HG02981 (cell line): Measurements from ENCODE around the gene ZNF792.
"Not testable (repeated sequence)": the region's sequence is repeated elsewhere in the genome, so short reads cannot be mapped to it uniquely, and the experiment has no call there.

Source experiments
- ATAC-seq: cut with Tn5 transposase; IDR thresholded peaks from one replicate; pipeline ENCODE4 v1.9.1; 2021; ENCODE audit warnings: mild to moderate bottlenecking, moderate library complexity; ENCODE audit not compliant: unreplicated experiment

The ZNF792 gene

DNA sequence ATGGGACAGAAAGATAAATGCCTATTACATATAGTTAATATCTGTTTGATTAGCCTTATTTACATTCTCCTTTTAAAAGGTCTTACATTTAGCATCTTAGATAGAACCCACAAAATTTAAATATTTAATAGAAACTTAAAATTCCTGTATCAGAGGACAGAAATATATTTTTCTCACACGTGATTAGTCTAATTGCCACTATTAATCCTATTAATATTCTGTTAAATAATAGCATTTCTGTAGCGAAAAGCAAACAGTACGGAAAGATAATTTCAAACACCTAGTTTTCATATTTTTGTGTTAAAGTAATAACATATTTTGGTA is 37.7 kb downstream of the ZNF792 start:
- no peak for ATAC-seq

DNA sequence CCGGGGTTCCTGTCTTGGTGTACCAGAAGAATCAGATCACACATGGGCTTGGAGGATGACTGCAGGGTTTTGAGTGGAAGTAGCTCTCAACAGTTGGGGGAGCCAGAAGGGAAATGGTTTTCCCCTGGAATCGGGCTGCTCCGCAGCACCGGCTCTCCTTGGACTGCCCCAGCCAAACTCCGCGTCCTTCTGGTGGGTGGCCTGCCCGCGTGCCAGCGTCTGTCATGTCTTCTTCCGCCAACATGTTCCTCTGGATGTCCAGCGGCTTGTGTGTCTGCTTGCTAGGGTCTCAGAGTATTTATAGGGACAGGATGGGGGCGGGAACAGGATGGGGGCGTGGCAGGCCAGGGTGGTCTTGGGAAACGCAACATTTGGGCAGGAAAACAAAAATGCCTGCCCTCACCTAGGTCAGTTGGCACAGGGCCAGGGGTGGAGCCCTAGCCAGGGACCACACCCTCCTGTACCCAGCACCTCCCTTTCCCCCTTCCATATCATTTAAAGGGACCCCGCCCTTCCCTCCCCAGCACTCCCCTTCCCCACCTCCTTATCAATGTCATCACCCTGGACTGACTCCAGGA is 38.7 kb downstream of the ZNF792 start:
- no peak for ATAC-seq

DNA sequence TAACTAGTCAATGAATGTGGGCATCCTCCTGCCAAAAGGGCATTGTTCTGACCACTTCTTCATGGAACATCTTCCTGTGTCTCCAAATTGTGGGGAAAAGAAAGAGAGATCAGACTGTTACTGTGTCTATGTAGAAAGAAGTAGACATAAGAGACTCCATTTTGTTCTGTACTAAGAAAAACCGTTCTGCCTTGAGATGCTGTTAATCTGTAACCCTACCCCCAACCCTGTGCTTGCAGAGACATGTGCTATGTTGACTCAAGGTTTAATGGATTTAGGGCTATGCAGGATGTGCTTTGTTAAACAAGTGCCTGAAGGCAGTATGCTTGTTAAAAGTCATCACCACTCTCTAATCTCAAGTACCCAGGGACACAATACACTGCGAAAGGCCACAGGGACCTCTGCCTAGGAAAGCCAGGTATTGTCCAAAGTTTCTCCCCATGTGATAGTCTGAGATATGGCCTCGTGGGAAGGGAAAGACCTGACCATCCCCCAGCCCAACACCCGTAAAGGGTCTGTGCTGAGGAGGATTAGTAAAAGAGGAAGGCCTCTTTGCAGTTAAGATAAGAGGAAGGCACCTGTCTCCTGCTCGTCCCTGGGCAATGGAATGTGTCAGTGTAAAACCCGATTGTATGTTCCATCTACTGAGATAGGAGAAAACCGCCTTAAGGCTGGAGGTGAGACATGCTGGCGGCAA is 43.8 kb downstream of the ZNF792 start:
- not testable (repeated sequence) for ATAC-seq

DNA sequence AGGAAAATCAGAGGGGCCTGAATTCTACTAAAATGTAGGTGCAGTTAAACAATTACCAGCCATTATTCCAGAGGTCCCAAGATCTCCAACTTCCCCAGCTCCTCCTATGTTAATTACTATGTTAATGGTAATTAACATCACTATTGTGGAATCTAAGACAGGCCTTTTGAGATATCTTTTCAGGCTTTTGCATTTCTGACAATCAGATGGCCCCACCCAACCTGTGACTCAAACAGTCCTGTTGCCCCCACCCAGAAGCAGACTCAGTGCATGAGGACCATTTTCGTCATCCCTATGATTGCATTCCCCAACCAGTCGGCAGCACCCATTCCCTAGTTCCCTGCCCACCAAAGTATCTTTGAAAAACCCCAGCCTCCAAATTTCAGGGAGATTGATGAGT is 45.8 kb downstream of the ZNF792 start:
- no peak for ATAC-seq

DNA sequence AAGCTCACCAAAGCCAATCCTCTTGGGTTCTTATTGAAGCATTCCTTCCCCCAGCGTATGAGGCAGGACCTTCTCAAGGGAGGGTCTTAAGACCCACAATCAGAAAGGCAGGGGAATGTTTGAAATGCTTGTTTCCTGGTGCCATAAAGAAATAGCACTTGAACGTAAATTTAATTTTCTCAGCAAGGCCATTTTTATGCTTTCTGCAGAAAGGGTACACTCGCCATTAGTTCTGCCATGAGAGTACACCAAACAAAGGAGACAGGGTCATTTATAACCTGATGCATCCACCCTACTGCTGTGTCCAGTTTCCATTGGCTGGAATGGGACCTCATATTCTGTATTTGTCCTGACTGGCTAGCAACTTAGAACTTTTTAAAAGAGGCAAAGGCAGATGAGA is 46.9 kb downstream of the ZNF792 start:
- ATAC-seq = not testable (repeated sequence)

DNA sequence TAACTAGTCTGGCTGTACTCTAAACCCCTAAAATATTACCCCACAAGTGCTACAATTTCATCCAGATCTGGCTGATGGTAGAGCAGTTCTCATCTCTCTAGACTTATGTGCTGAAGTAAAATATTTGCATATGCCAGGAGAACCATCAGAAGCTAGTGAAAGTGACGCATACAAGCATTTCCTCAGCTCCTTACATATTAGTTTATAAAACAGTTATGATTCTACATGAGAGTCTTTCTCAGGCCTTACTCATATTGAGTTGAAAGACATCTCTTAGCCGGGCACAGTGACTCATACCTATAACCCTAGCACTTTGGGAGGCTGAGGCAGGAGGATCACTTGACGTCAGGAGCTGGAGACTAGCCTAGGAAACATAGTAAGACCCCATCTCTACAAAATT is 53.3 kb downstream of the ZNF792 start:
- no peak for ATAC-seq
